ENCODE data around the gene PIN1. TPM values are rescaled to one million over a fixed set of nuclear protein-coding genes. Genes with fewer than 3 reads are reported as not detected.

PIN1 gene
- total and polyA plus RNA-seq, 10 of the 15 experiments (the other 5 are each of a cell fraction or from before 2014, with no cell fraction given), result 2.4 to 209 (median 71.5) TPM

DNA sequence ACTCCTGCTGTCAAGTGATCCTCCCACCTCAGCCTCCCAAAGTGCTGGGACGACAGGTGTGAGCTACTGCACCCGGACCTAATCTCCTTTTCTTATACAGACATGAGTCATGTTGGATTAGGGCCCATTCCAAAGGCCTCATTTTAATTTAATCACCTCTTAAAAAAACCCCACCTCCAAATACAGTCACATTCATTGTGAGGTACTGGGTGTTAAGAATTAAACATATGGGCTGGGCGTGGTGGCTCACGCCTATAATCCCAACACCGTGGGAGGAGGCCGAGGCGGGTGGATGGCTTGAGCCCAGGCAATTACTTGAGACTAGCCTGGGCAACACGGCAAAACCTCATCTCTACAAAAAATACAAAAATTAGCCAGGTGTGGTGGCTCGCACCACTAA lies 46.6 kb downstream of the PIN1 start:
- DNase-seq (ENCODE audit: low read depth, low spot score), result no peak
- Histone ChIP-seq H3K4me3 (no peak overlapping the region), H3K36me3 (ENCODE audit: control insufficient read depth in 2 of 2, insufficient read depth in 2 of 2, low read length in 1 of 2) (no peaks in the 10 kb centered on the region), H3K79me2 (ENCODE audit: control insufficient read depth, insufficient read depth, low read length) (no peaks in the 10 kb centered on the region), H3K27ac (ENCODE audit: control insufficient read depth, insufficient read depth) (no peak overlapping the region), H4K20me1 (ENCODE audit: control insufficient read depth, insufficient read depth) (no peaks in the 10 kb centered on the region), H3K4me1 (ENCODE audit: control insufficient read depth, insufficient read depth, low read length) (peaks cover 3% of the 10 kb centered on the region; the same call in 1 of the 2 replicates), H3K9ac (ENCODE audit: control insufficient read depth, insufficient read depth, low read length) (no peak overlapping the region), H3K27me3 (replicated peaks in 1 of 2; ENCODE audit: control insufficient read depth in 2 of 2, insufficient read depth in 2 of 2, low read length in 1 of 2) (no peaks in the 10 kb centered on the region), H3K4me2 (ENCODE audit: control insufficient read depth, insufficient read depth) (no peak overlapping the region), H3K9me3 (replicated peaks; ENCODE audit: control insufficient read depth, insufficient read depth, low read length) (no peaks in the 10 kb centered on the region), H2AFZ (ENCODE audit: control insufficient read depth, low read depth, low read length) (no peak overlapping the region)
- 22% methylated on average over 9 of the region's 9 CpGs for WGBS (ENCODE audit: insufficient coverage, insufficient replicate concordance, low lambda C conversion rate, missing lambda C conversion rate)
- no TSS peak for BruUV-seq (replicated peaks)
- TF ChIP-seq RELA (IDR thresholded peaks at IDR 0.05; ENCODE audit: borderline replicate concordance, partially characterized antibody), result no peak
- TF ChIP-seq SUPT20H (IDR thresholded peaks at IDR 0.05; ENCODE audit: borderline replicate concordance, control insufficient read depth, low read depth, low read length), result no peak
- TF ChIP-seq, protein P1, sequence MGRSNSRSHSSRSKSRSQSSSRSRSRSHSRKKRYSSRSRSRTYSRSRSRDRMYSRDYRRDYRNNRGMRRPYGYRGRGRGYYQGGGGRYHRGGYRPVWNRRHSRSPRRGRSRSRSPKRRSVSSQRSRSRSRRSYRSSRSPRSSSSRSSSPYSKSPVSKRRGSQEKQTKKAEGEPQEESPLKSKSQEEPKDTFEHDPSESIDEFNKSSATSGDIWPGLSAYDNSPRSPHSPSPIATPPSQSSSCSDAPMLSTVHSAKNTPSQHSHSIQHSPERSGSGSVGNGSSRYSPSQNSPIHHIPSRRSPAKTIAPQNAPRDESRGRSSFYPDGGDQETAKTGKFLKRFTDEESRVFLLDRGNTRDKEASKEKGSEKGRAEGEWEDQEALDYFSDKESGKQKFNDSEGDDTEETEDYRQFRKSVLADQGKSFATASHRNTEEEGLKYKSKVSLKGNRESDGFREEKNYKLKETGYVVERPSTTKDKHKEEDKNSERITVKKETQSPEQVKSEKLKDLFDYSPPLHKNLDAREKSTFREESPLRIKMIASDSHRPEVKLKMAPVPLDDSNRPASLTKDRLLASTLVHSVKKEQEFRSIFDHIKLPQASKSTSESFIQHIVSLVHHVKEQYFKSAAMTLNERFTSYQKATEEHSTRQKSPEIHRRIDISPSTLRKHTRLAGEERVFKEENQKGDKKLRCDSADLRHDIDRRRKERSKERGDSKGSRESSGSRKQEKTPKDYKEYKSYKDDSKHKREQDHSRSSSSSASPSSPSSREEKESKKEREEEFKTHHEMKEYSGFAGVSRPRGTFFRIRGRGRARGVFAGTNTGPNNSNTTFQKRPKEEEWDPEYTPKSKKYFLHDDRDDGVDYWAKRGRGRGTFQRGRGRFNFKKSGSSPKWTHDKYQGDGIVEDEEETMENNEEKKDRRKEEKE (IDR thresholded peaks at IDR 0.05), result no peak
- TF ChIP-seq, protein P2, sequence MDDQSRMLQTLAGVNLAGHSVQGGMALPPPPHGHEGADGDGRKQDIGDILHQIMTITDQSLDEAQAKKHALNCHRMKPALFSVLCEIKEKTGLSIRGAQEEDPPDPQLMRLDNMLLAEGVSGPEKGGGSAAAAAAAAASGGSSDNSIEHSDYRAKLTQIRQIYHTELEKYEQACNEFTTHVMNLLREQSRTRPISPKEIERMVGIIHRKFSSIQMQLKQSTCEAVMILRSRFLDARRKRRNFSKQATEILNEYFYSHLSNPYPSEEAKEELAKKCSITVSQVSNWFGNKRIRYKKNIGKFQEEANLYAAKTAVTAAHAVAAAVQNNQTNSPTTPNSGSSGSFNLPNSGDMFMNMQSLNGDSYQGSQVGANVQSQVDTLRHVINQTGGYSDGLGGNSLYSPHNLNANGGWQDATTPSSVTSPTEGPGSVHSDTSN (IDR thresholded peaks at IDR 0.05; ENCODE audit: insufficient replicate concordance, low read depth, low read length), result no peak
- in situ Hi-C loops (cut with MboI) (no loop called here), intact Hi-C loops (cut with micrococcal nuclease; ENCODE audit: unreplicated experiment) (no loop called here)
- ChIA-PET CTCF (no interaction called here), SMC1A (ENCODE audit: uncharacterized antibody, unreplicated experiment) (no interaction called here), POLR2A (interaction anchor here (0.5 kb wide), 1 partner anchor 24 kb away, joined by 6 read pairs; no protein-coding TSS in a partner anchor), RAD21 (ENCODE audit: unreplicated experiment) (no interaction called here)
- FAIRE-seq, result no peak
- no peak for ATAC-seq
